GM23338 (cell line): ENCODE data around the gene COMMD7. TPM values are rescaled to one million over a fixed set of nuclear protein-coding genes. Genes with fewer than 3 reads are reported as not detected.

Source experiments
- ATAC-seq: fragments of 200-7000 bp; cut with Tn5 transposase; 3 replicates; pipeline ENCODE4 v1.9.1; 2020
- DNase-seq: peaks from one replicate; pipeline ENCODE4 v3.0.0-alpha.2; 2015; ENCODE audit warnings: low spot score
- H2AFZ ChIP-seq: fragments of 200-600 bp; sonication (generic); 2 replicates; pipeline ENCODE4 v1.8.0; 2016; ENCODE audit warnings: antibody characterized with exemption, mild to moderate bottlenecking, moderate library complexity
- H3F3A ChIP-seq: fragments of 200-600 bp; sonication (generic); replicated peaks from 2 replicates; pipeline ENCODE4 v1.8.0; 2017; ENCODE audit warnings: antibody characterized with exemption, mixed run types, low read depth
- H3K27ac ChIP-seq: fragments of 200-600 bp; sonication (generic); 2 replicates; pipeline ENCODE4 v1.6.1; 2016; ENCODE audit warnings: low read depth
- H3K27me3 ChIP-seq: fragments of 200-600 bp; sonication (generic); 2 replicates; pipeline ENCODE4 v1.8.0; 2016; ENCODE audit warnings: mild to moderate bottlenecking, mixed run types, moderate library complexity; ENCODE audit not compliant: insufficient read depth
- H3K36me3 ChIP-seq: fragments of 200-600 bp; sonication (generic); 2 replicates; pipeline ENCODE4 v1.8.0; 2016; ENCODE audit warnings: mild to moderate bottlenecking; ENCODE audit not compliant: insufficient read depth
- H3K4me1 ChIP-seq: fragments of 200-600 bp; sonication (generic); 2 replicates; pipeline ENCODE4 v1.8.0; 2016; ENCODE audit warnings: mild to moderate bottlenecking, moderate library complexity; ENCODE audit not compliant: insufficient read depth
- H3K4me2 ChIP-seq: fragments of 200-600 bp; sonication (generic); 2 replicates; pipeline ENCODE4 v1.7.1; 2017; ENCODE audit warnings: mixed run types
- H3K4me3 ChIP-seq: fragments of 200-600 bp; sonication (generic); 2 replicates; pipeline ENCODE4 v1.6.1; 2016; ENCODE audit warnings: mixed run types
- H3K79me2 ChIP-seq: fragments of 200-600 bp; sonication (generic); replicated peaks from 2 replicates; pipeline ENCODE4 v1.8.0; 2017; ENCODE audit warnings: mild to moderate bottlenecking; ENCODE audit not compliant: insufficient read depth
- H3K9me2 ChIP-seq: fragments of 200-600 bp; sonication (generic); 2 replicates; pipeline ENCODE4 v1.8.0; 2017; ENCODE audit not compliant: insufficient read depth
- H4K20me1 ChIP-seq: fragments of 200-600 bp; sonication (generic); replicated peaks from 2 replicates; pipeline ENCODE4 v1.8.0; 2017; ENCODE audit warnings: mild to moderate bottlenecking; ENCODE audit not compliant: insufficient read depth
- H3K27ac Mint-ChIP-seq: 2 replicates; pipeline ENCODE4 v1.8.0; 2020; ENCODE audit warnings: inconsistent platforms, mild to moderate bottlenecking, moderate library complexity, mixed read lengths
- H3K27me3 Mint-ChIP-seq: 3 replicates; pipeline ENCODE4 v1.8.0; 2022; ENCODE audit warnings: low read depth, mild to moderate bottlenecking, moderate library complexity, mixed read lengths, inconsistent platforms; ENCODE audit not compliant: insufficient read depth, poor library complexity
- H3K36me3 Mint-ChIP-seq: 3 replicates; pipeline ENCODE4 v1.8.0; 2021; ENCODE audit warnings: low read depth, mild to moderate bottlenecking, inconsistent platforms, moderate library complexity, mixed read lengths
- H3K4me1 Mint-ChIP-seq: 3 replicates; pipeline ENCODE4 v1.8.0; 2020; ENCODE audit warnings: mild to moderate bottlenecking, inconsistent platforms, mixed read lengths
- H3K4me3 Mint-ChIP-seq: 3 replicates; pipeline ENCODE4 v1.8.0; 2021; ENCODE audit warnings: moderate library complexity, mild to moderate bottlenecking, inconsistent platforms, mixed read lengths
- H3K9me3 Mint-ChIP-seq: 3 replicates; pipeline ENCODE4 v1.8.0; 2020; ENCODE audit warnings: moderate library complexity, mild to moderate bottlenecking, inconsistent platforms, mixed read lengths
- CTCF ChIP-seq, 2 experiments: fragments of 200-600 bp in 1 of 2; sonication (generic) in 1 of 2; conservative IDR thresholded peaks; 2 replicates each; pipeline versions ENCODE4 v1.5.1 to v1.6.1; 2016 to 2017; ENCODE audit warnings: antibody characterized with exemption in 2 of 2, low read depth in 2 of 2, mild to moderate bottlenecking in 2 of 2, moderate library complexity in 1 of 2
- ETS1 ChIP-seq: IDR thresholded peaks from 2 replicates; pipeline ENCODE4 v1.6.1; 2016; ENCODE audit warnings: antibody characterized with exemption
- EZH2 ChIP-seq: fragments of 200-600 bp; sonication (generic); IDR thresholded peaks from one replicate; pipeline ENCODE4 v1.8.0; 2017; ENCODE audit warnings: antibody characterized with exemption, mild to moderate bottlenecking, low read depth; ENCODE audit not compliant: unreplicated experiment
- EZH2phosphoT487 ChIP-seq: fragments of 200-600 bp; sonication (generic); IDR thresholded peaks from one replicate; pipeline ENCODE4 v1.8.1; 2018; ENCODE audit warnings: antibody characterized with exemption; ENCODE audit not compliant: unreplicated experiment
- POLR2AphosphoS5 ChIP-seq: IDR thresholded peaks from 2 replicates; pipeline ENCODE4 v1.6.1; 2016; ENCODE audit warnings: antibody characterized with exemption, low read depth
- STAT1 ChIP-seq: IDR thresholded peaks from one replicate; pipeline ENCODE4 v1.6.1; 2016; ENCODE audit warnings: antibody characterized with exemption; ENCODE audit not compliant: unreplicated experiment
- ZNF331 ChIP-seq: fragments of 250-450 bp; sonication (Bioruptor Pico); IDR thresholded peaks from 2 replicates; pipeline ENCODE4 v1.5.0; 2020; ENCODE audit warnings: low read depth, mild to moderate bottlenecking, moderate library complexity
- polyA plus RNA-seq: library from polyadenylated mRNA; unstranded; fragments of >200 nt; fragmentation: Nextera tagmentation; extraction: Ambion mirVana; gene quantifications from 2 replicates; pipeline ENCODE4 v1.2.1, GENCODE V29; 2016
- total RNA-seq: library from RNA; depleted of rRNA; stranded (reverse); fragments of >200 nt; shearing (Covaris generic); gene quantifications from 2 replicates; pipeline ENCODE4 v1.2.3, GENCODE V29; 2014
- TF ChIP-seq, protein P1 (sequence below): fragments of 250-450 bp; sonication (Bioruptor Pico); IDR thresholded peaks from 2 replicates; pipeline ENCODE4 v1.5.0; 2020; ENCODE audit warnings: mild to moderate bottlenecking, moderate library complexity

COMMD7 gene
- total and polyA plus RNA-seq, 2 experiments from 2014 or later = 67.3 to 86.4 TPM

DNA sequence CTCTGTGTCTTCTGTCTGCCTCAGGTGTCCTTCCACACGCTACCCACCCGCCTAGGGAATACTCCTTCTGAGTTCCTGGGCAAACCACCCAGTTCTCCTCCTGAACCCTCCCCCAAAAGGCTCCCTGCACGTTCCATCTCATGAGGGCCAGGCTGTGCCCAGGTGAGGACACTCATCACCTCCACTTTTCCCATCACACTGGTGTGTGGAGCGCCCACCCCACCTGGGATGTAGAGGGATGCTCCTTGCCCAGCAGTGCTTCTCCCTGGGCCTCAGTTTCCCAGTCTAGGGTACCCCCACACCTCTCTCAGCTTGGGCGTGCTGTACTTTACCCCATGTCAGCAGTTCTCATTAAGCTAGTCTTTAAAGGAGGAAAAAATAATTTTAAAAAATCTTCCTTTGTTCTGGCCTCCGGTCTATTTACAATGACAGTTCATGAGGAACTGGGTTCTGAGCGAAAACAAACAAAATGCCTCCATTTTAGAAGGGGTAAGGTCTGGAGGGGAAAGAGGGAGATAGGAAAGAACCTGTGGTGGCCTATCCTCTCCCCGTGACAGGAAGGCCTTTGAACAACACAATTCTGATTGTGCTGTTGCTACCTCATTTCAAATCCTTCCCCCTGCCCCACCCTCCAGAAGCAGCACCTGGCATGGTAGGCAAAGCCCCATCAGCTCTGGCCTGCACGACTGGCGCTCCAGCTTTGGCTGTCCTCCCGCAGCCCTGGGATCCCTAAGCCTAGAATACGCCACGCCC is 67.9 kb downstream of the COMMD7 start:
- peaks cover 7% of the 10 kb centered on the region for H3K79me2 ChIP-seq
- H3K27ac ChIP-seq = peak overlapping the region; percentile 11; the same call in 1 of the 2 replicates
- Mint-ChIP-seq H3K36me3 (no peaks in the 10 kb centered on the region), H3K27me3 (peaks cover 16% of the 10 kb centered on the region), H3K4me3 (no peak overlapping the region; the same call in 2 of the 3 replicates), H3K9me3 (no peaks in the 10 kb centered on the region), H3K4me1 (peaks cover 47% of the 10 kb centered on the region), H3K27ac (peak overlapping the region; percentile 46; the same call in 1 of the 2 replicates)
- H4K20me1 ChIP-seq = no peaks in the 10 kb centered on the region
- H3K4me2 ChIP-seq = no peak overlapping the region
- H3K36me3 ChIP-seq = no peaks in the 10 kb centered on the region
- DNase-seq (peak; percentile 46), ATAC-seq (peak; percentile 5; the same call in 1 of the 3 replicates)
- H3K9me2 ChIP-seq = no peaks in the 10 kb centered on the region
- peaks cover 37% of the 10 kb centered on the region for H3F3A ChIP-seq
- no peaks in the 10 kb centered on the region for H3K27me3 ChIP-seq
- no peak overlapping the region for H2AFZ ChIP-seq
- H3K4me1 ChIP-seq = peaks cover 41% of the 10 kb centered on the region
- H3K4me3 ChIP-seq = no peak overlapping the region
- no peak for TF ChIP-seq STAT1
- no peak for TF ChIP-seq EZH2
- no peak for TF ChIP-seq POLR2AphosphoS5
- no peak for TF ChIP-seq ETS1
- TF ChIP-seq EZH2phosphoT487 = no peak
- no peak for TF ChIP-seq CTCF (conservative IDR thresholded peaks at IDR 0.05; ENCODE audit: low read depth in 2 of 2)
- TF ChIP-seq, protein P1, sequence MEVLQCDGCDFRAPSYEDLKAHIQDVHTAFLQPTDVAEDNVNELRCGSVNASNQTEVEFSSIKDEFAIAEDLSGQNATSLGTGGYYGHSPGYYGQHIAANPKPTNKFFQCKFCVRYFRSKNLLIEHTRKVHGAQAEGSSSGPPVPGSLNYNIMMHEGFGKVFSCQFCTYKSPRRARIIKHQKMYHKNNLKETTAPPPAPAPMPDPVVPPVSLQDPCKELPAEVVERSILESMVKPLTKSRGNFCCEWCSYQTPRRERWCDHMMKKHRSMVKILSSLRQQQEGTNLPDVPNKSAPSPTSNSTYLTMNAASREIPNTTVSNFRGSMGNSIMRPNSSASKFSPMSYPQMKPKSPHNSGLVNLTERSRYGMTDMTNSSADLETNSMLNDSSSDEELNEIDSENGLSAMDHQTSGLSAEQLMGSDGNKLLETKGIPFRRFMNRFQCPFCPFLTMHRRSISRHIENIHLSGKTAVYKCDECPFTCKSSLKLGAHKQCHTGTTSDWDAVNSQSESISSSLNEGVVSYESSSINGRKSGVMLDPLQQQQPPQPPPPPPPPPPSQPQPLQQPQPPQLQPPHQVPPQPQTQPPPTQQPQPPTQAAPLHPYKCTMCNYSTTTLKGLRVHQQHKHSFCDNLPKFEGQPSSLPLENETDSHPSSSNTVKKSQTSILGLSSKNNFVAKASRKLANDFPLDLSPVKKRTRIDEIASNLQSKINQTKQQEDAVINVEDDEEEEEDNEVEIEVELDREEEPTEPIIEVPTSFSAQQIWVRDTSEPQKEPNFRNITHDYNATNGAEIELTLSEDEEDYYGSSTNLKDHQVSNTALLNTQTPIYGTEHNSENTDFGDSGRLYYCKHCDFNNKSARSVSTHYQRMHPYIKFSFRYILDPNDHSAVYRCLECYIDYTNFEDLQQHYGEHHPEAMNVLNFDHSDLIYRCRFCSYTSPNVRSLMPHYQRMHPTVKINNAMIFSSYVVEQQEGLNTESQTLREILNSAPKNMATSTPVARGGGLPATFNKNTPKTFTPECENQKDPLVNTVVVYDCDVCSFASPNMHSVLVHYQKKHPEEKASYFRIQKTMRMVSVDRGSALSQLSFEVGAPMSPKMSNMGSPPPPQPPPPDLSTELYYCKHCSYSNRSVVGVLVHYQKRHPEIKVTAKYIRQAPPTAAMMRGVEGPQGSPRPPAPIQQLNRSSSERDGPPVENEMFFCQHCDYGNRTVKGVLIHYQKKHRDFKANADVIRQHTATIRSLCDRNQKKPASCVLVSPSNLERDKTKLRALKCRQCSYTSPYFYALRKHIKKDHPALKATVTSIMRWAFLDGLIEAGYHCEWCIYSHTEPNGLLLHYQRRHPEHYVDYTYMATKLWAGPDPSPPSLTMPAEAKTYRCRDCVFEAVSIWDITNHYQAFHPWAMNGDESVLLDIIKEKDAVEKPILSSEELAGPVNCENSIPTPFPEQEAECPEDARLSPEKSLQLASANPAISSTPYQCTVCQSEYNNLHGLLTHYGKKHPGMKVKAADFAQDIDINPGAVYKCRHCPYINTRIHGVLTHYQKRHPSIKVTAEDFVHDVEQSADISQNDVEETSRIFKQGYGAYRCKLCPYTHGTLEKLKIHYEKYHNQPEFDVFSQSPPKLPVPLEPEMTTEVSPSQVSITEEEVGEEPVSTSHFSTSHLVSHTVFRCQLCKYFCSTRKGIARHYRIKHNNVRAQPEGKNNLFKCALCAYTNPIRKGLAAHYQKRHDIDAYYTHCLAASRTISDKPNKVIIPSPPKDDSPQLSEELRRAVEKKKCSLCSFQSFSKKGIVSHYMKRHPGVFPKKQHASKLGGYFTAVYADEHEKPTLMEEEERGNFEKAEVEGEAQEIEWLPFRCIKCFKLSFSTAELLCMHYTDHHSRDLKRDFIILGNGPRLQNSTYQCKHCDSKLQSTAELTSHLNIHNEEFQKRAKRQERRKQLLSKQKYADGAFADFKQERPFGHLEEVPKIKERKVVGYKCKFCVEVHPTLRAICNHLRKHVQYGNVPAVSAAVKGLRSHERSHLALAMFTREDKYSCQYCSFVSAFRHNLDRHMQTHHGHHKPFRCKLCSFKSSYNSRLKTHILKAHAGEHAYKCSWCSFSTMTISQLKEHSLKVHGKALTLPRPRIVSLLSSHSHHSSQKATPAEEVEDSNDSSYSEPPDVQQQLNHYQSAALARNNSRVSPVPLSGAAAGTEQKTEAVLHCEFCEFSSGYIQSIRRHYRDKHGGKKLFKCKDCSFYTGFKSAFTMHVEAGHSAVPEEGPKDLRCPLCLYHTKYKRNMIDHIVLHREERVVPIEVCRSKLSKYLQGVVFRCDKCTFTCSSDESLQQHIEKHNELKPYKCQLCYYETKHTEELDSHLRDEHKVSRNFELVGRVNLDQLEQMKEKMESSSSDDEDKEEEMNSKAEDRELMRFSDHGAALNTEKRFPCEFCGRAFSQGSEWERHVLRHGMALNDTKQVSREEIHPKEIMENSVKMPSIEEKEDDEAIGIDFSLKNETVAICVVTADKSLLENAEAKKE (CRISPR knock-in tag) = no peak
- TF ChIP-seq ZNF331 = no peak
